Esophagus muscularis mucosa (tissue), 3 donors: Measurements from ENCODE around the gene DYNC1I1.

ENCODE experiments used
- POLR2A ChIP-seq: fragments of 450-650 bp; IDR thresholded peaks from one replicate; pipeline ENCODE4 v1.6.1; 2017; ENCODE audit warnings: antibody characterized with exemption, moderate library complexity, mild to moderate bottlenecking, low read depth
- TF ChIP-seq, protein P1 (sequence below), 3 experiments: fragments of 200-600 bp in 2 of 3; fragments of 450-650 bp in 1 of 3; sonication (generic) in 2 of 3; IDR thresholded peaks; one replicate each; pipeline ENCODE4 v1.5.1; 2017 to 2019; ENCODE audit warnings: antibody characterized with exemption in 3 of 3, mild to moderate bottlenecking in 2 of 3, moderate library complexity in 1 of 3

DNA sequence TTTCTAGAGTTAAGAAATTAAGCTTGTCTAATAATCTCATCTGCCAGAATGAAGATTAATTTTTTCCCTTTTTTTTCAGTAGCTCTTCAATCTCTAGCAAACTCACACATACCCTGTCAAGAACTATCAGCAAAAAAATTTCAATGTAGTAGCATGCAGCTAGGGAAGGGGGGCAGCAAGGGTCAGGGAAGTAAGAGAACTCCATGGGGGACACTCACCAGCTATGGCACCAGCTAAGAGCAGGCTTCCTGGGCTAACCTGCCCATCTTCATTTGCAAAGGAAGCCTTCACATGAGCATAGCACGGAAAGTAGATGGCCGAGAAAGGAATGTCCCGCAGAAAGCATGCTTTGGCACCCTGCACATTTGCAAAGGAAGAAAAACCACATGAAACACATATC lies 359.2 kb downstream of the DYNC1I1 start:
- TF ChIP-seq, protein P1, sequence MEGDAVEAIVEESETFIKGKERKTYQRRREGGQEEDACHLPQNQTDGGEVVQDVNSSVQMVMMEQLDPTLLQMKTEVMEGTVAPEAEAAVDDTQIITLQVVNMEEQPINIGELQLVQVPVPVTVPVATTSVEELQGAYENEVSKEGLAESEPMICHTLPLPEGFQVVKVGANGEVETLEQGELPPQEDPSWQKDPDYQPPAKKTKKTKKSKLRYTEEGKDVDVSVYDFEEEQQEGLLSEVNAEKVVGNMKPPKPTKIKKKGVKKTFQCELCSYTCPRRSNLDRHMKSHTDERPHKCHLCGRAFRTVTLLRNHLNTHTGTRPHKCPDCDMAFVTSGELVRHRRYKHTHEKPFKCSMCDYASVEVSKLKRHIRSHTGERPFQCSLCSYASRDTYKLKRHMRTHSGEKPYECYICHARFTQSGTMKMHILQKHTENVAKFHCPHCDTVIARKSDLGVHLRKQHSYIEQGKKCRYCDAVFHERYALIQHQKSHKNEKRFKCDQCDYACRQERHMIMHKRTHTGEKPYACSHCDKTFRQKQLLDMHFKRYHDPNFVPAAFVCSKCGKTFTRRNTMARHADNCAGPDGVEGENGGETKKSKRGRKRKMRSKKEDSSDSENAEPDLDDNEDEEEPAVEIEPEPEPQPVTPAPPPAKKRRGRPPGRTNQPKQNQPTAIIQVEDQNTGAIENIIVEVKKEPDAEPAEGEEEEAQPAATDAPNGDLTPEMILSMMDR (IDR thresholded peaks at IDR 0.05): no peak
- no peak for TF ChIP-seq POLR2A
